CD4-positive, alpha-beta T cell (primary cell): ENCODE data around the gene RPN1. TPM values are rescaled to one million over a fixed set of nuclear protein-coding genes. Genes with fewer than 3 reads are reported as not detected.
A peak's percentile ranks its signal among the peaks of the same experiment; 100 is the strongest.

Source experiments
- ATAC-seq: fragments of 200-7000 bp; cut with Tn5 transposase; one replicate; pipeline ENCODE4 v1.10.0; 2022; ENCODE audit warnings: mild to moderate bottlenecking; ENCODE audit not compliant: poor library complexity
- CTCF ChIA-PET: fragments of 350-600 bp; sonication (Branson Sonifier 250); formaldehyde crosslinking; loops from one replicate; lab custom pipeline; 2021; ENCODE audit warnings: antibody characterized with exemption, inconsistent platforms; lab: Charles Lee
- POLR2A ChIA-PET: fragments of 350-600 bp; sonication (Branson Sonifier 250); formaldehyde crosslinking; loops from one replicate; lab custom pipeline; 2021; ENCODE audit warnings: antibody characterized with exemption, inconsistent platforms; lab: Charles Lee
- DNase-seq, 14 experiments: peaks; one replicate each; pipeline ENCODE4 v3.0.0-alpha.2; 2013 to 2020; ENCODE audit warnings: mixed read lengths in 2 of 14
- H3K27ac ChIP-seq, 2 donors: one replicate each; pipeline versions ENCODE4 v1.5.1 to v1.7.0; 2013; ENCODE audit warnings: low read length in 2 of 2, low read depth in 1 of 2, mild to moderate bottlenecking in 1 of 2
- H3K27me3 ChIP-seq, 2 experiments: 1 replicate in 1 of 2; 2 replicates in 1 of 2; pipeline versions ENCODE4 v1.6.1 to v1.7.0; 2013; ENCODE audit warnings: low read length in 2 of 2, control low read depth in 1 of 2, mild to moderate bottlenecking in 1 of 2, moderate library complexity in 1 of 2; ENCODE audit not compliant: insufficient read depth in 2 of 2, control insufficient read depth in 1 of 2
- H3K36me3 ChIP-seq: one replicate; pipeline ENCODE4 v1.6.1; 2013; ENCODE audit warnings: low read length, control low read depth; ENCODE audit not compliant: insufficient read depth
- H3K4me1 ChIP-seq: one replicate; pipeline ENCODE4 v1.6.1; 2013; ENCODE audit warnings: low read length, control low read depth; ENCODE audit not compliant: insufficient read depth
- H3K4me3 ChIP-seq: one replicate; pipeline ENCODE4 v1.5.1; 2013; ENCODE audit warnings: mild to moderate bottlenecking, low read length, moderate library complexity
- H3K9me3 ChIP-seq, 2 experiments: 1 replicate in 1 of 2; 2 replicates in 1 of 2; pipeline versions ENCODE4 v1.6.1 to v1.7.0; 2013; ENCODE audit warnings: low read length in 2 of 2, mild to moderate bottlenecking in 2 of 2, control low read depth in 1 of 2, moderate library complexity in 1 of 2; ENCODE audit not compliant: control insufficient read depth in 1 of 2, insufficient read depth in 1 of 2
- H3K27ac Mint-ChIP-seq: one replicate; pipeline ENCODE4 v1.8.0; 2020; ENCODE audit warnings: mixed read lengths
- H3K27me3 Mint-ChIP-seq: one replicate; pipeline ENCODE4 v1.8.0; 2021; ENCODE audit warnings: mixed read lengths
- H3K36me3 Mint-ChIP-seq: one replicate; pipeline ENCODE4 v1.8.0; 2021; ENCODE audit warnings: low read depth, mixed read lengths
- H3K4me1 Mint-ChIP-seq: one replicate; pipeline ENCODE4 v1.8.0; 2021; ENCODE audit warnings: low read depth, mixed read lengths
- H3K4me3 Mint-ChIP-seq: one replicate; pipeline ENCODE4 v1.8.0; 2020; ENCODE audit warnings: mild to moderate bottlenecking, mixed read lengths
- H3K9me3 Mint-ChIP-seq: one replicate; pipeline ENCODE4 v1.8.0; 2020; ENCODE audit warnings: mixed read lengths
- intact Hi-C, 2 experiments: fragments of 100-400 bp; cut with DNase I in 1 of 2; cut with micrococcal nuclease in 1 of 2; formaldehyde crosslinking; loops; one replicate each; pipeline versions ENCODE4 v1.15.1 to v1.9.0; 2023 to 2025; cut with DNase I, micrococcal nuclease
- total RNA-seq, 174 experiments: library from RNA in 2 of 174; stranded (reverse) in 2 of 174; gene quantifications; one replicate each; pipeline ENCODE4 v1.2.3 and lab custom pipeline; 2021 to 2026
- TF ChIP-seq, protein P1 (sequence below): fragments of 200-600 bp; IDR thresholded peaks from one replicate; pipeline ENCODE4 v1.8.0; 2022; ENCODE audit warnings: antibody characterized with exemption, mild to moderate bottlenecking

The RPN1 gene
- total RNA-seq, 2 experiments from 2014 or later, result 67.7 to 72.6 TPM

DNA sequence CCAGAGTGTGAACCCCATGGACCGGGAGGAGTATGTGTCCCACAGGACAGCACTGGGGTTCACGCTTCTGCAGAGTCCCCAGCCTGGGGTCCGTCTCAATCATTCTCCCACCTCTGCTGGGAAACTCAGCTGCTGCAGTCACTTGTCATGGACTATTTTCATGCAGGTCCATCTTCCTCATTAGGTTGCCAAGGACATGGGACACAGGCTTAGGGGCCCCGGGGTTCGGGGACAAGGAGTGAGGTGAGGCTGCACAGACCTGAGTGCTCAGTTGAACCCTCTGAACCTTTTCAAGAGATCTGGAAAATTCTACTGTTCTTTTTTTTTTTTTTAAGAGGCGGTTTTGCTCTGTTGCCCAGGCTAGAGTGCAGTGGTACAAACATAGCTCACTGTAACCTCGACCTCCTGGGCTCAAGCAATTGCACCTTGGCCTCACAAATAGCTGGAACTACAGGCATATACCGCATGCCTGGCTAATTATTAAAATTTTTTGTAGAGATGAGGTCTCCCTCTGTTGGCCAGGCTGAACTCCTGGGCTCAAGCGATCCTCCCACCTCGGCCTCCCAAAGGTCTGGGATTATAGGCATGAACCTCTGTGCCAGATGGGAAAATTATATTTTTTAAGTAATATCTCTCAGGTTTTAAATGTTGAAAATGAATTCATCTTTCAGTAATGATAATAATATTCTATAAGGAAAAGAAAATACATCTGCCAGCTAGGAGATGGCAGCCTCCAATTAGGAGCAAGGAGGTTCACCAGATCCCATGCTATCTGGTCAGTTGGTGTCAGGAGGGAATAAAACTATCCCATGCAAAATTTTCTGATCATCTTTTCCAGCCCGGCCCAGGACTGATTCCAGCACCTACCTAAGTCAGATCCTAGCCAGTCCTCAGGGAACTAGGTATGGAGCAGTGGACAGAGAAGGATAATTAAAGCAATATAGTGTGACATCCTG is 45.2 kb downstream of the RPN1 start:
- H3K4me1 ChIP-seq, result peaks cover 12% of the 10 kb centered on the region
- Mint-ChIP-seq H3K4me3 (no peak overlapping the region), H3K9me3 (no peaks in the 10 kb centered on the region)

DNA sequence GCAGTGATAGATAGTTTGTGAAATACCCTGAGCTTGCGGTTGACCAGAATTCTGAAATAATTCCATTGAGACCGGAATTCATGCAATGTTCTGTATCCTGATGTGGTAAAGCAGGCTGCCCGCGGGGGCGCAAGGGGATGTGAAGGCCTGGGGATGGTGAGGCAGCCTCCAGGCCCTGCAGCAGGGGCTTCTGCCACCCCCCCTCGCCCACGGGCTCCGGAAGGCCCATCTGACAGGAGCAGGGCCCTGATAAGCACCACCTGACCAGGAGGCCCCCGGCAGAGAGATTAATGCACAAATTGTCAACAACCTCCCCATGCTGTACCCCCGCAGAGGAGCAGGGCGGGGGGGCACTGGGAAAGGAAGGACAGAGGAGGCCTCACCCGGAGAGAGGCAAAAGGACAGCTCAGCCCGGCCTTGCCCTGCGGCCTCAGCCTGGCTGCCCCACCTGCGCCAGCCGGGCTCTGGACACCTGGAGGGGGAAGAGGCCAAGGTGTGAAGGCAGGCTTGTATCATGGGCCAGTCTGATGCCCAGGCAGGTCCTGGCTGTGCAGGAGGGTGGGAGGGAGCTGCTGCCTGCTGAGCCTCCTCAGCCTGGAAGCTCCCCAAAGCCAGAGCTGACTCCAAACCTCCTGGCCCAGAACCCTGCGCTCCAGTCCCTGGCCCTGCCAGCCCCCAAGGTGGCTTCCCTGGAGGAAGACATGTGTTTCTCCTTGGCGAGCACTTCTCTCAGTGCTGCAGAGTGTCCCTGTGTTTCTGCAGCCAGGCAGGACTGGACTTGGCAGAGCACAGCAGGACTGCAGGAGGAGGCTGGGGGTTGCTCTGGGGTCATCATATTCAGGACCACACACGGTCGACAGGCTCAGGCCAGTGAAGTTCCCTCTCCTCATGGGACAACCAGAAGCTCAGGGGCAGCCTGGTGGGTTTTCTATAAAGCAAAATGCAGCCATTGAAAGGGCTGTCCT is 46.5 kb downstream of the RPN1 start:
- POLR2A ChIA-PET, result interaction anchor here (0.6 kb wide), 1 partner anchor 153 kb away, joined by 4 read pairs; no protein-coding TSS in a partner anchor
- H3K4me1 Mint-ChIP-seq, result no peaks in the 10 kb centered on the region

More for the DNA sequence above, 45.2 kb downstream of the RPN1 start:
- H3K4me1 Mint-ChIP-seq, result no peaks in the 10 kb centered on the region
- Histone ChIP-seq H3K27ac (no peak overlapping the region), H3K36me3 (no peaks in the 10 kb centered on the region), H3K4me3 (no peak overlapping the region), H3K27me3 (peaks cover 5 to 10% of the 10 kb centered on the region in 2 experiments), H3K9me3 (no peaks in the 10 kb centered on the region)
- no peaks in the 10 kb centered on the region for H3K36me3 Mint-ChIP-seq
- DNase-seq (peak in 1 of 14 experiments; percentile 8), ATAC-seq (no peak)
- POLR2A ChIA-PET, result no interaction called here
- H3K27ac Mint-ChIP-seq, result no peak overlapping the region
- H3K27me3 Mint-ChIP-seq, result no peaks in the 10 kb centered on the region
- TF ChIP-seq, protein P1, sequence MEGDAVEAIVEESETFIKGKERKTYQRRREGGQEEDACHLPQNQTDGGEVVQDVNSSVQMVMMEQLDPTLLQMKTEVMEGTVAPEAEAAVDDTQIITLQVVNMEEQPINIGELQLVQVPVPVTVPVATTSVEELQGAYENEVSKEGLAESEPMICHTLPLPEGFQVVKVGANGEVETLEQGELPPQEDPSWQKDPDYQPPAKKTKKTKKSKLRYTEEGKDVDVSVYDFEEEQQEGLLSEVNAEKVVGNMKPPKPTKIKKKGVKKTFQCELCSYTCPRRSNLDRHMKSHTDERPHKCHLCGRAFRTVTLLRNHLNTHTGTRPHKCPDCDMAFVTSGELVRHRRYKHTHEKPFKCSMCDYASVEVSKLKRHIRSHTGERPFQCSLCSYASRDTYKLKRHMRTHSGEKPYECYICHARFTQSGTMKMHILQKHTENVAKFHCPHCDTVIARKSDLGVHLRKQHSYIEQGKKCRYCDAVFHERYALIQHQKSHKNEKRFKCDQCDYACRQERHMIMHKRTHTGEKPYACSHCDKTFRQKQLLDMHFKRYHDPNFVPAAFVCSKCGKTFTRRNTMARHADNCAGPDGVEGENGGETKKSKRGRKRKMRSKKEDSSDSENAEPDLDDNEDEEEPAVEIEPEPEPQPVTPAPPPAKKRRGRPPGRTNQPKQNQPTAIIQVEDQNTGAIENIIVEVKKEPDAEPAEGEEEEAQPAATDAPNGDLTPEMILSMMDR, result no peak
- intact Hi-C loops, result loop anchor here (5.0 to 10.0 kb wide), 5 partner anchors 108 to 1028 kb away; partner anchors contain the start of gene GATA2 (in 1 of the 2)
- CTCF ChIA-PET, result interaction anchor here (0.6 to 1.6 kb wide), 2 partner anchors 25 to 75 kb away, joined by 3 read pairs; no protein-coding TSS in a partner anchor

More for the DNA sequence above, 46.5 kb downstream of the RPN1 start:
- DNase-seq (peak in 1 of 14 experiments; percentile 13), ATAC-seq (no peak)
- Mint-ChIP-seq H3K9me3 (no peaks in the 10 kb centered on the region), H3K27ac (no peak overlapping the region), H3K4me3 (no peak overlapping the region), H3K36me3 (no peaks in the 10 kb centered on the region), H3K27me3 (no peaks in the 10 kb centered on the region)
- H3K27ac ChIP-seq, result no peak overlapping the region
- CTCF ChIA-PET, result no interaction called here
- H3K9me3 ChIP-seq, result no peaks in the 10 kb centered on the region
- peaks cover 5 to 10% of the 10 kb centered on the region in 2 experiments for H3K27me3 ChIP-seq
- no peaks in the 10 kb centered on the region for H3K36me3 ChIP-seq
- H3K4me1 ChIP-seq, result peaks cover 12% of the 10 kb centered on the region
- intact Hi-C loops, result loop anchor here in 1 of 2 experiments (10.0 kb wide), 1 partner anchor 109 kb away; the partner anchor contains the start of gene GATA2
- TF ChIP-seq, protein P1, result no peak
- H3K4me3 ChIP-seq, result no peak overlapping the region
